Naive B cell (primary cell): Measurements from ENCODE around the gene CASS4. TPM values are rescaled to one million over a fixed set of nuclear protein-coding genes. Genes with fewer than 3 reads are reported as not detected.

Source experiments
- ATAC-seq, 2 donors: fragments of 150-1000 bp; cut with Tn5 transposase; 2 replicates each; pipeline ENCODE4 v1.10.0; 2021; ENCODE audit warnings: low read depth in 2 of 2, mild to moderate bottlenecking in 2 of 2, moderate library complexity in 2 of 2
- DNase-seq: peaks from one replicate; pipeline ENCODE4 v3.0.0; 2022
- H3K27ac Mint-ChIP-seq, 6 donors: one replicate each; pipeline ENCODE4 v1.8.0; 2020 to 2022; ENCODE audit warnings: mild to moderate bottlenecking in 6 of 6, mixed read lengths in 6 of 6, moderate library complexity in 5 of 6, inconsistent platforms in 2 of 6
- H3K27me3 Mint-ChIP-seq, 3 donors: one replicate each; pipeline ENCODE4 v1.8.0; 2021 to 2022; ENCODE audit warnings: mixed read lengths in 3 of 3, mild to moderate bottlenecking in 1 of 3
- H3K36me3 Mint-ChIP-seq, 2 donors: one replicate each; pipeline ENCODE4 v1.8.0; 2020 to 2022; ENCODE audit warnings: mixed read lengths in 2 of 2, inconsistent platforms in 1 of 2, mild to moderate bottlenecking in 1 of 2
- H3K4me1 Mint-ChIP-seq, 3 donors: one replicate each; pipeline ENCODE4 v1.8.0; 2020 to 2022; ENCODE audit warnings: mixed read lengths in 3 of 3, inconsistent platforms in 1 of 3, mild to moderate bottlenecking in 1 of 3, moderate library complexity in 1 of 3
- H3K4me3 Mint-ChIP-seq, 8 donors: one replicate each; pipeline ENCODE4 v1.8.0; 2020 to 2022; ENCODE audit warnings: mild to moderate bottlenecking in 8 of 8, mixed read lengths in 8 of 8, moderate library complexity in 8 of 8, inconsistent platforms in 2 of 8
- H3K9me3 Mint-ChIP-seq, 7 donors: one replicate each; pipeline ENCODE4 v1.8.0; 2020 to 2022; ENCODE audit warnings: mixed read lengths in 7 of 7, mild to moderate bottlenecking in 5 of 7, inconsistent platforms in 2 of 7, moderate library complexity in 1 of 7
- polyA plus RNA-seq, 6 donors: library from polyadenylated mRNA; unstranded; fragments of 300-500 nt; fragmentation: Illumina TruSeq; gene quantifications; one replicate each; pipeline ENCODE4 v1.2.3, GENCODE V29; 2021; ENCODE audit warnings: low read depth in 6 of 6

CASS4 gene
- under 1 TPM in 4 of 6 donors, not detected in 2; 0.20 to 0.46 (median 0.28) TPM for polyA plus RNA-seq

- H3K27ac Mint-ChIP-seq = peak within 1 kb of the TSS; percentile 32 to 89 (median 87)
- peaks cover 14 to 15% (median 14%) of the 10 kb centered on the region in 3 donors for H3K4me1 Mint-ChIP-seq
- H3K9me3 Mint-ChIP-seq = no peaks in the 10 kb centered on the region
- peak; percentile 84 to 93 for ATAC-seq
- no peaks in the 10 kb centered on the region for H3K27me3 Mint-ChIP-seq
- H3K36me3 Mint-ChIP-seq = peaks cover under 1 to 5% of the 10 kb centered on the region in 2 donors
- H3K4me3 Mint-ChIP-seq = peak within 1 kb of the TSS; percentile 52 to 84 (median 72)
- DNase-seq = peak; percentile 23
Observed at GRCh38 chr20:56411759-56412472, at the start of gene CASS4. Gene CASS4, plus strand, starts transcription at chr20:56412260. Its CDS starts 199 bp downstream, at chr20:56412459.

GRCh38 chr20:56362833-56363413 is 49.1 kb upstream of the CASS4 start:
- Mint-ChIP-seq H3K9me3 (peaks cover 0 to 2% (median 0%) of the 10 kb centered on the region in 7 donors), H3K27me3 (no peaks in the 10 kb centered on the region), H3K36me3 (no peaks in the 10 kb centered on the region), H3K4me3 (peak overlapping the region in 1 of 8 donors; percentile 49), H3K27ac (no peak overlapping the region), H3K4me1 (peaks cover 8 to 18% (median 9%) of the 10 kb centered on the region in 3 donors)
- ATAC-seq (no peak), DNase-seq (no peak)

- ATAC-seq = no peak
- no peak overlapping the region for H3K27ac Mint-ChIP-seq
- peak overlapping the region in 1 of 8 donors; percentile 16 for H3K4me3 Mint-ChIP-seq
- no peaks in the 10 kb centered on the region for H3K27me3 Mint-ChIP-seq
- DNase-seq = no peak
- peaks cover 0 to 2% (median 0%) of the 10 kb centered on the region in 7 donors for H3K9me3 Mint-ChIP-seq
- H3K36me3 Mint-ChIP-seq = no peaks in the 10 kb centered on the region
- H3K4me1 Mint-ChIP-seq = peaks cover 8 to 12% (median 9%) of the 10 kb centered on the region in 3 donors
Observed at GRCh38 chr20:56363491-56363890, 48.6 kb upstream of the CASS4 start.

GRCh38 chr20:56368351-56369134 is 43.5 kb upstream of the CASS4 start:
- Mint-ChIP-seq H3K4me1 (no peaks in the 10 kb centered on the region), H3K9me3 (no peaks in the 10 kb centered on the region), H3K27me3 (no peaks in the 10 kb centered on the region), H3K27ac (peak overlapping the region in 1 of 6 donors; percentile 1), H3K4me3 (peak overlapping the region in 1 of 8 donors; percentile 16), H3K36me3 (peaks cover 0 to 7% of the 10 kb centered on the region in 2 donors)
- ATAC-seq = no peak
- no peak for DNase-seq

- Mint-ChIP-seq H3K27ac (peak overlapping the region in 1 of 6 donors; percentile 64), H3K9me3 (no peaks in the 10 kb centered on the region), H3K36me3 (peaks cover 0 to 7% of the 10 kb centered on the region in 2 donors), H3K4me1 (no peaks in the 10 kb centered on the region), H3K27me3 (no peaks in the 10 kb centered on the region), H3K4me3 (no peak overlapping the region)
- DNase-seq = no peak
- ATAC-seq = no peak
Observed at GRCh38 chr20:56369179-56369578, 42.9 kb upstream of the CASS4 start.

- Mint-ChIP-seq H3K9me3 (no peaks in the 10 kb centered on the region), H3K36me3 (peaks cover 0 to 14% of the 10 kb centered on the region in 2 donors), H3K4me3 (no peak overlapping the region), H3K27ac (no peak overlapping the region), H3K4me1 (no peaks in the 10 kb centered on the region), H3K27me3 (no peaks in the 10 kb centered on the region)
- DNase-seq = no peak
- no peak for ATAC-seq
Observed at GRCh38 chr20:56371977-56372376, 40.1 kb upstream of the CASS4 start.

GRCh38 chr20:56372850-56373249 is 39.2 kb upstream of the CASS4 start:
- no peak for DNase-seq
- no peak overlapping the region for H3K4me3 Mint-ChIP-seq
- H3K4me1 Mint-ChIP-seq = no peaks in the 10 kb centered on the region
- H3K27me3 Mint-ChIP-seq = no peaks in the 10 kb centered on the region
- peak overlapping the region in 2 of 6 donors; percentile 20 to 63 for H3K27ac Mint-ChIP-seq
- no peaks in the 10 kb centered on the region for H3K9me3 Mint-ChIP-seq
- peaks cover 0 to 14% of the 10 kb centered on the region in 2 donors for H3K36me3 Mint-ChIP-seq
- no peak for ATAC-seq

- DNase-seq (no peak), ATAC-seq (no peak)
- H3K36me3 Mint-ChIP-seq = peaks cover 0 to 14% of the 10 kb centered on the region in 2 donors
Observed at GRCh38 chr20:56373942-56374341, 38.1 kb upstream of the CASS4 start.

GRCh38 chr20:56376331-56376730 is 35.7 kb upstream of the CASS4 start:
- no peaks in the 10 kb centered on the region for H3K9me3 Mint-ChIP-seq
- H3K4me1 Mint-ChIP-seq = no peaks in the 10 kb centered on the region
- no peak overlapping the region for H3K27ac Mint-ChIP-seq
- peaks cover 0 to 7% of the 10 kb centered on the region in 2 donors for H3K36me3 Mint-ChIP-seq
- no peak for ATAC-seq
- no peaks in the 10 kb centered on the region for H3K27me3 Mint-ChIP-seq
- H3K4me3 Mint-ChIP-seq = no peak overlapping the region
- DNase-seq = no peak

More at GRCh38 chr20:56373942-56374341, 38.1 kb upstream of the CASS4 start:
- Mint-ChIP-seq H3K9me3 (no peaks in the 10 kb centered on the region), H3K4me3 (no peak overlapping the region), H3K27me3 (no peaks in the 10 kb centered on the region), H3K4me1 (no peaks in the 10 kb centered on the region), H3K27ac (no peak overlapping the region)

- Mint-ChIP-seq H3K4me3 (no peak overlapping the region), H3K27me3 (no peaks in the 10 kb centered on the region), H3K9me3 (no peaks in the 10 kb centered on the region), H3K4me1 (no peaks in the 10 kb centered on the region), H3K27ac (no peak overlapping the region), H3K36me3 (peaks cover 0 to 7% of the 10 kb centered on the region in 2 donors)
- ATAC-seq (no peak), DNase-seq (no peak)
Observed at GRCh38 chr20:56378386-56378785, 33.7 kb upstream of the CASS4 start.

- Mint-ChIP-seq H3K9me3 (no peaks in the 10 kb centered on the region), H3K4me1 (no peaks in the 10 kb centered on the region), H3K4me3 (no peak overlapping the region), H3K27me3 (no peaks in the 10 kb centered on the region), H3K27ac (no peak overlapping the region), H3K36me3 (peaks cover 0 to 7% of the 10 kb centered on the region in 2 donors)
- no peak for ATAC-seq
- DNase-seq = no peak
Observed at GRCh38 chr20:56380375-56380774, 31.7 kb upstream of the CASS4 start.

GRCh38 chr20:56381501-56381900 is 30.6 kb upstream of the CASS4 start:
- Mint-ChIP-seq H3K27me3 (no peaks in the 10 kb centered on the region), H3K27ac (no peak overlapping the region), H3K4me1 (no peaks in the 10 kb centered on the region), H3K9me3 (no peaks in the 10 kb centered on the region), H3K4me3 (no peak overlapping the region), H3K36me3 (peaks cover 0 to 8% of the 10 kb centered on the region in 2 donors)
- ATAC-seq = no peak
- no peak for DNase-seq

GRCh38 chr20:56382696-56383095 is 29.4 kb upstream of the CASS4 start:
- Mint-ChIP-seq H3K4me3 (no peak overlapping the region), H3K27ac (no peak overlapping the region)

More at GRCh38 chr20:56382696-56383095, 29.4 kb upstream of the CASS4 start:
- H3K27me3 Mint-ChIP-seq = no peaks in the 10 kb centered on the region
- DNase-seq = no peak
- H3K9me3 Mint-ChIP-seq = no peaks in the 10 kb centered on the region
- no peaks in the 10 kb centered on the region for H3K4me1 Mint-ChIP-seq
- ATAC-seq = no peak
- peaks cover 0 to 7% of the 10 kb centered on the region in 2 donors for H3K36me3 Mint-ChIP-seq
